Activated CD4-positive, alpha-beta T cell treated with anti-CD3 and anti-CD28 coated beads, Interleukin-2, amount 50 U/mL, for 4 hours (primary cell): Measurements from ENCODE around the gene SPECC1L.

Experiments used
- DNase-seq, 2 experiments: peaks; one replicate each; pipeline ENCODE4 v3.0.0-alpha.2; 2020

Gene SPECC1L

DNA sequence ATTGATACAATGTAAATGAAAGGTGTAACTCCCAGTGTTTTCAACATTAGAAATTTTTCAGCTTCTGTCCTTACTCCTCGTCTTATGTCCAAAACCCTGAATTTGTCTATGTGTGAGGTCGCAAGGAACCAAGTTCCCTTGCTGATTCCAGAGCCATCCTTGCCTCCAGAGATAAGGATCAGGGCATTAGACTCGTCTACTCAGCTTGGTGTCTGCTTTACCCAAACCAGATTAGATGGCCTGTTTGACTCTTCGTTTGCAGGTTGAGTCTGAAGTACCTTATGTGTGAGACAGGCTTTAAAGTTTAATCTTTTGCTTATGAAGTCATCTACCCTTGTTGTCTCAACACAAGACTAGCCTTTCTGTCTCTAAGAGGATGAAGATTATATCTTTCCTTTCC lies 55.6 kb downstream of the SPECC1L start:
- no peak for DNase-seq

DNA sequence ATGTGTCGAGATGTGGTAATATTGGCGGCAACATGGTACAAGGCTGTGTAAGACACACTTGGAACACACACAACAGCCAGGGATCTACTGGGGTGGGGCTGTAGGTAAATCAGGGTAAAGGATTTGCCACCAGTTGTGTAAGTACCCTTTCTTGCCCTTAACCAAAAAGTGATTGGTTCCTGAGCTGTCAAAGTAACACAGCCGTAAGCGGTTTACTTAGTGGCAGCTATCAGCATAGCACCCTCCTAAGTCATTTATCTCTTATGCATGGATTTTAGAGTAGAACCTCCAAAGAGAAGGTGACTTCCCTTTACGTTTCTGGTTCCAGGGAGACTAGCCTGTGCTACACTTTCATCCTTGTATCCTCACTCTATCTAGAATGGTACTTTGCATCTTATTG lies 57.2 kb downstream of the SPECC1L start:
- DNase-seq, result no peak

DNA sequence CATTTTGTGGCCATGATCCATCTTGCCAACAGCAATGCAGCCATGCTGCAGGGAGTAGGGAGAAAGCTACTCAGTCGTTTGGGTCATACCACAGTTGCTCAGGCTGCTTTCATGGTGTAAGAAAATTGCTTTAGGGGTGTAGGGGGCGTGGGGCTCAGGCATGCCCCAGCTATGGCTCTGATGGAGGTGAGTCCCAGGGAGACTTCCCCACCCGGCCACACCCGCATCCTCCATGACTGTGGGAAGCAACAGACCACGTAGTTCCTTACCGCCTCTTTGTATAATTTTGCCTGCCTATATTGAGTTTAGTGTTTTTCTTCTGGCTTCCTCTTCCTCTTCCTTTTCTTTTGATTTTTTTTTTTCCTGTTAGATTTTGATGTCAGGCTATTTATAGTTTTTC lies 58.8 kb downstream of the SPECC1L start:
- no peak for DNase-seq

DNA sequence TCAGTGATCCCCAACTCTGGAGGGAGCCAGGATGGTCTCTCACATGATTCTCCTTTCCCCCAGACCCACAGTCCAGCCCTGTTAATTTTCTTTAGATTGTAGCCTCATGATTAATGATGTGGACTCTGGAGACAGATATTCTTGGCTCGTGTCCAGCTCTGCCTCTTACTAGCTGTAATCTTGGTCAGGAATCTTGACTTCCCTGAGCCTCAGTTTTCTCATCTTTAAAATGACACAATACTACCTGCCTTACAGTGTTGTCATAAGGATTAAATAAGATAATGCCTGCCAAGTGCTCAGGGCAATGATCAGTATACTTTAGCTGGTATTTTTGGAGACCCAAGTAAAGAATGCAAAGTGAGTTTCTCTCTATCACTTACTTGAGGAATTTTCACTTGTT lies 60.0 kb downstream of the SPECC1L start:
- no peak for DNase-seq

DNA sequence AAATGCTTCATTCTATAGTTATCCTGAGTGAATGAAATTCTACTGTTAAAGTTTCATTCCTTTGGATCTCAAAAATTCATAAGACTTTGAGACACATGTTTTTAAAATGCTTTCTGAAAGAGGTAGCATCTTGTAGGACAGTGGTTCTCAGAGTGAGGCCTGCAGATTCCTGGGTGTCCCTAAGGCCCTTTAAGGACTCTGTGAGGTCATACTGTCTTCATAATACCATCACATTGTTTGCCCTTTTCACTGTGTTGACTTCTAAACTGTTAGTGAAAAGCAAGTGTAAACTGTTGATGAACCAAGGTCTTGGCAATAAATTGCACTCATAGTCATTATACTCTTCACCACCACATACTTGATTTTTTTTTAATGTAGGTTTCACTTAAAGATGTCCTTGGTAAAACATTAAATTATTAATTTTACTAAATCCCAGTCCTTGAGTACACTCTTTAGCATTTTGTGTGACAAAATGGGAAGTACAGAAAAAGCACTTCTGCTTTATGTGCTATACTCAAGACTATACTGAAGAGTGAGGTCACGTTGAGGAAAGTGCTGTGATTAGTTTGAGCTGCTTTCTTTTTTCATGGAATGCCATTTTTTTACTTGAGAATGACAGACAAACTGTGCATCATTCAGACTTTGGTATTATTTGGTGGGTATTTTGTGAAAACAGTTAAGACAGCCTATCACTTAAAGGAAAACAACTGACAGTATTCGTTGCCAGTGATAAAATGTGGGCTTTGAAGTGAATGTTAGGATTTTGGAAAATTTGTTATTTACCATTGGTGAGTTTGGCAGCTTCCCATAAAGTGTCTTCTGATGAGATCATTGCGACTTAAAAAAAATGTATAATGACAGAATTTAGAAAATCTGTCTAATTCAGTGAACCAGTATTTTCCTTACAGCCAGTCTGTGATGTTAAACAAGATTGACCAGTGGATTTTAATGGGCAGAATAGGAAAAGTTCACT lies 61.1 kb downstream of the SPECC1L start:
- no peak for DNase-seq

DNA sequence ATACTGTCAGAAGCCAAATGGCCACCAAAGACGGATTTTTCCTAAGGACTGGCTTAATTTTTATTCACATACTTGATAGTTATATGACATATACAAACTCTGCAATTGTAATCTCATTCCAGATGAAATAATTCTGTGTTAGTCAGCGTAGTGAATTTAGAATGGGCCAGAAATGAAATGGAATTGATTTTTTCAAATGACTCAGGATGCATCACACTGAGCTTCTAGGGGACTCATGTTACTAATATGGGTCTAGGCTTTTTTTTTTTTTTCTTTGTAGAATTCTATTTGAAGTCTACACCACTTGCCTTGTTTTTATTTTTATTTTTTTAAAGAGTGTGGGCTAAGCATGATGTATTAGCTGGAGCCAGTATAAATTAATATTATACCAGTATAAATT lies 62.7 kb downstream of the SPECC1L start:
- no peak for DNase-seq

DNA sequence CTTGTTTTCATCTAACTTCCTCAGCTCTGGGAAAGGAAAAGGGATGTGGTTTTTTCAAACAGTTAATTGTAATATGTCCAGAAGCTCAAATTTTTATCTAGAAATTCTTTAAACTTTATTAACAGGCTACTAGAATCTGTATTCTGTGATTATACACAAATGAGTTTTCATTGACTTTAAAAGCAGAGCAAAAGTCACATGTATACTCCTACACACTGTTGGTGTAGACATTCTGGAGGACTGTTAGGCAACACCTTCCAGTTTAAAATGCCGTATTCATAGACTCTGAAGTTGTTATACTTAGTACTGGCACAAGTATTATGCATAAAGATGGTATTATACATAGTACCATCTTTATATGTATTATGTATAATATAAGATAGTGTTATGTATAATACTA lies 64.9 kb downstream of the SPECC1L start:
- DNase-seq, result no peak

DNA sequence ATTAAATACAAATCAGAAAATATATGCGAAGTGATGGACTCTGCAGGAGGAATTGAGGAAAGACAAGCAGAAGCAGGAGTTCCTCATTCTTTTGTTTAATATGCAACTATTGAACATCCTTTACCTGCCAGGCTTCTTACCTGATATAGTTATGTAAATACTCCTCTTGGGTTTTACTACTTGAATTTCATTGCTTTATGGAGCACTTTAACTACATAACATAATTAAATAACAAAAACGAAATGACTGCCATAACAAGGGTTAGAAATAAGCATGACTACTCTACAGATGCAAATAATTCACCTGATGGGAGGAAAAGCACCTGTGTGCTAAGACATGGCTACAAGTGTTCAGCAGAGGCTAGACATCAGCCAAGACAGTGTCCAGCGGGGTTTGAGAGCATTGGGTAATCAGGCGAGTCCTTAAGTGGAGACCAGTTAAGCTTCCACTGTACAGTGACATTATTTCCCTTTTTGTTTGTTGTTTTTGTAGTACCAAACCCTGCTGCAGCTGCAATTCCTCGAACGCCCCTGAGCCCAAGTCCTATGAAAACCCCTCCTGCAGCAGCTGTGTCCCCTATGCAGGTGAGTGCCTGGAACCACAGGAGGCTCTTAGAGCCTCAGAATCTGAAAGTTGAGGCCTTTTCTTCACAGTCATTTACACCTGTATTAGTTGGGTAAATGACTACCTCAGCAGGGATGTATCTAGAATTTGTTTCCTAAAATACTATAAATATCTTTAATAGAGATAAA lies 67.4 kb downstream of the SPECC1L start:
- no peak for DNase-seq

DNA sequence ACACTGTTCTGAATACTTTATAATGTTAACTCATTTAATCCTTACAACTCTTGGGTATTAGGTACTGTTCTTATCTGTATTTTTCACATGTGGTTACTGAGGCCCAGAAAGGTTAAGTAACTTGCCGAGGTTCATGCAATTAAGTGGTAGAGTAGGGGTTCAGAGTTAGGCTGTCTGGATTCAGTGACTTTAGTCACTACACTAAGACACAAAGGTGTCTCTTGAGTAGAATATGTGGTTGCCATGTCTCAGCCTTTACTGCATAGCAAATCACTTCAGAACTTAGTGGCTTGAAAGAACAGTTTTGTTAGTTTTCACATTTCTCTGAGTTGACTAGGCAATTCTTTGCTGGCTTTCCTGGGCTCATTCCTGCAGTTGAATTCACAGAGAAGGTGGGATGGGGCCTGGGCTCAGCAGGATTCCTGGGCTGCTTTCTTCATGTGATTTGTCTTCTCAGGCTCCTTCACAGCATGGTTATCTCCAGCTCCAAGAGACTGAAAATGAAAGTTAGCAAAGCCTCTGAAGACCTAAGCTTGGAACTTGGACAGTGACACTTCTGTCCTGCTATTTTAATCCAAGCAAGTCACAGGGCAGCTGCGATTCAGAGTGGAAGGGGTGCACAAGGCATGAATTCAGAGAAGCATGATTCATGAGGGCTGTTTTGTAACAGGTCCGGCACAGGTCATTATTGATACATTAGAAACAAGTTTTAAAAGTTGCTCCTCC lies 68.3 kb downstream of the SPECC1L start:
- DNase-seq, result no peak

DNA sequence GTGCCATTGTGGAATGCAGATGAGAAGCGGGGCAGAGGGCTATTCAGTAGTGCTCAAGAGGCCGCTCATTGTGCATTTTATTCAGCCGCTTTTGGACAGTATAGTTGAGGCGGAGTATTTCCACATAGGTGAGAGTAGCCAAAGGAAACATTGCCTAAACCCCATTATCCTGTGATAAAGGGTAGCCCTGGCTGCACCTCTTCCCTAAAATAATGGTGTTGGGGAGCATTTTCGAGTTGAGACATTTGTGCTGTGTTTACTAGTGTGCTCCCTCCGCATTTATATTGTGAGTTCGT lies 68.8 kb downstream of the SPECC1L start:
- no peak for DNase-seq

DNA sequence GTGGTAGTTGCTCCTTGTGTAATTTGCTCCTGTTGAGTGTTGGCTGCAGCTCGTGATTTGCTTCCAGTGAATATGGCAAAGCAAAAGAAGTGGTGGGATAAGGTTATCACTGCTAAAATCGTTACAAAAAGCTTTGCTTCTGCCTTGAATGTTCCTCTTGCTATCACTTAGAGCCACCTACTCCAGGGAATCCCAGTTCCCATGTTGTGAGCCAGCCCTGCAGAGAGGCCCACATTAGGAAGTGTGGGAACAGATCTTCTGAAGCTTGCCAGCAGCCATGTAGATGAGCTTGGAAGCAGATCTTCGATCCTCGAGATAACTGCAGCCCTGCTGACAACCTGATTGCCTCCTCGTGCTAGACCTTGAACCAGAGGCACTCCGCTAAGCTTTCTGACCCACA lies 71.0 kb downstream of the SPECC1L start:
- no peak for DNase-seq

DNA sequence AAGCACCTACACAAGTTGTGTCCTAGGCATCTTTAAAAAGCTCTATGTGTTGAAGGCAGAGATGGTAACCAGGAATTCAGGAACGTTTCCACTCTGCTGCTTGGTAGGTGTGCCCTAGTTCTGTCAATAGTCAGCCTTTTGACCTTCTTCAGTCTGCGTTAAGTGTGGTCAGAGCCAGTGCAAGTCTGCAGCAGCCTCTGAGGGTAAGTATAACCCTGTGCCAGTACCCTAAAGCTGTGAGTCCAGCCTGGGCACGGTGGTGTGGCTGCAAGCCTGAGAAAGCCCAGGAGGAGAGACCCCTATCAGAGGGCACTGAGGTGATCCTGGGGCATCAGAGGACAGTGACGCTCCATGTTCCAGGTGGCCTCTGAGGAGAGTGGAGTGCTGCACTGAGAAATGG lies 80.0 kb downstream of the SPECC1L start:
- DNase-seq, result no peak

DNA sequence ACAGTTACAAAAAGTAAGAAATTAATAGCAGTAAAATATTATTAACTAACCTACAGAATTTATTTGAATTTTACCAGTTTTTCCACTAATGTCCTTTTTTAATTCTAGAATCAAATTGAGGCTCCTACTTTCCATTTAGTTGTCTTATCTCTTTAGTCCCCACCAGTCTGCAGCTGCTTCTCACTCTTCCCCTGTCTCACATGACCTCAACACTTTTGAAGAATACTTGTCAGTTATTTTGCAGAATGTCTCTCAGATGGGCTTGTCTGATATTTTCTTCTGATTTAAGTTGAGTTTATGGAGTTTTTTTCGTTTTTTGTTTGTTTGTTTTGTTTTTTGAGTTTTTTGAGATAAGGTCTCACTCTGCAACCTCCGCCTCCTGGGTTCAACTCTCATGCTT lies 82.5 kb downstream of the SPECC1L start:
- DNase-seq, result no peak

DNA sequence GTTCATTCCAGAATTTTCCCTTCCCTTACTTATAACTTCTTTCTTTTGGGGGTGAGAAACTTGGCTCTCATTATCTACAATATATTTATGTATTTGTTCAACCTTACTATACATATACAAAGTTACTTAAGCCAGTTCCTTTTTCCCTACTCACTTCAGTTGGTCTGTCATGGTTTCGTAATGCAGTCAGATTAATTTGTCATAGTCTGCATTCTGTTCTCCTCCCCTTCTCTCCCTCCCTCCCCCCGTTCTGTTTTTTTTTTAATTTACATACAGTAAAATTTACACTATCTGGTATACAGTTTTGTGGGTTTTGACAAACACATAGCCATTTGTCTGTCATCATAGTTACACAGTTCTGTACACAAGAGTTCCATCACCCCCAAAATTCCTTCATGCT lies 84.9 kb downstream of the SPECC1L start:
- no peak for DNase-seq

DNA sequence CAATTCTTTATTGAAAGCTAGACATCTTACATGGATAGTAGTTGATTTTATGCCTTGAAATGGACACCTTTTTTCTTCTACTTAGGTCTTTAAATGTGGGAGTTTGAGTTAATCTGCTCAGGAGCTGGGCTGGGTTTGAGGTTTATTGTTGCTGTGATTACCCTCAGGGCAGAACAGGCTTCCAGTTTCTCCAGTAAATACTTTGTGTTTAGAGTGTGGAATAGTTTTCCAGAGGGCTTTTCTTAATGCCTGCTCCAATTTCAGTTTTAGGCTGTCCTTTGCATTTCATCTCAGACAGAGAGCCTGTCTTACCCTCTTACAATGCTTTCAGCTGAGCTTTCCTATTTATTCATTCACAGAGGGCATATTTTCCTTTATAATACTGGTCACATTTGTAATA lies 86.9 kb downstream of the SPECC1L start:
- DNase-seq, result no peak

DNA sequence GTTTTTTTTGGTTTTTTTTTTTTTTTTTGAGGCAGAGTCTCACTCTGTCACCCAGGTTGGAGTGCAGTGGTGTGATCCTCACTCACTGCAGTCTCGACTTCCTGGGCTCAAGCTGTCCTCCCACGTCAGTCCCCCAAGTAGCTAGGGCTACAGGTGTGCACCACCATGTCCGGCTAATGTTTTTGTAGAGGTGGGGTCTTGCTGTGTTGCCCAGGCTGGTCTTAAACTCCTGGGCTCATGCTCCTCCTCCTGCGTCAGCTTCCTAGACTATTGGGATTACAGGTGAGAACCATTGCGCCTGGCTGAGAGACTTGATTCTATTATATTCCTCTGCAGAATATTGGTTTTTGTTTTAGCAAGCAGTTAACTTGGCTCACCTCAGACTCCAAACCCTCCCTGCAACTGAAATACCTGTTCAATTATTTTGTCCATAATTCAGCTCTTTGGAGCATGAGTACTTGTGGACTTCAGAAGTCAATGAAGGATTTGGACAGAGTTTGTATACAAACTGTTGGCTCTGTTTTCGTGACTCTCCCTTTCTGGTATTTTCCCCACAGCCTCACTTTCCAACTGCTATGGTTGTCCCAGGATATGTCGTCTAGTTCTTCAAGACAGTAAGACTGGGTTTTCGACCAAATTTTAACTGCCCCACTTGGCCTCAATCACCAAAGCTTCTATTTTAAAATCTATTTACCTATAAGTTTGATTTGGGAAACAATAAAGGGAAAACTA lies 87.6 kb downstream of the SPECC1L start:
- no peak for DNase-seq

DNA sequence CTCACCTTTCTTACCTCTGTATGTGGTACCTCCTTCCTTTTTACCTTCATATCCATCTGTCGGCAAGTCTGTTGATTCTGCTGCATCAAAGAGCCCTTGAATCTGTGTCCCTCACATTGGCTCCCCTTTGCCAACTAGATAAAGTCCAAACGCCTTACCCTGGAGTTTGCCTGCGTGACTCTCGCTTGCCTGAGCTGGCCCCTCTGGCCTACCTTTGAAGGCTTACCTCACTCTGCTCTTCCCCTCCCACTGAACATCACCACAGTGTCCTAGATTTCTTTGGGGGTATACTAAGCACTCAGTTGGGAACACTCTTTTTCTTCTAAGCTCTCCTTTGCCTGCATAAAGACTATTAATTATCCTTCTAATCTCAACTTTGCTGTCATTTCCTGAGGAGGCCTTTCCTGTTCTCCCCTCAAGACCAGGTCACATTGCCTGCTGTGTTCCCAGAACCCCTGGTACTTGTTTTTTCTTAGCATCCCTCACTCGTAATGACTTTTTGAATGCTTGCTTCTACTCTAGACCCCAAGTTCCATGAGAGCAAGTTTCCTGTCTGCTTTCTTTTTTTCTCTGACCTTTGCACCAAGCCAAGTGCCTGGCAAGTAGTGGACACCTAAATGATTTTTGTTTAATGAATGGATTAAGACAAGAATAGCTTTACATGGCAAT lies 89.0 kb downstream of the SPECC1L start:
- DNase-seq, result no peak

DNA sequence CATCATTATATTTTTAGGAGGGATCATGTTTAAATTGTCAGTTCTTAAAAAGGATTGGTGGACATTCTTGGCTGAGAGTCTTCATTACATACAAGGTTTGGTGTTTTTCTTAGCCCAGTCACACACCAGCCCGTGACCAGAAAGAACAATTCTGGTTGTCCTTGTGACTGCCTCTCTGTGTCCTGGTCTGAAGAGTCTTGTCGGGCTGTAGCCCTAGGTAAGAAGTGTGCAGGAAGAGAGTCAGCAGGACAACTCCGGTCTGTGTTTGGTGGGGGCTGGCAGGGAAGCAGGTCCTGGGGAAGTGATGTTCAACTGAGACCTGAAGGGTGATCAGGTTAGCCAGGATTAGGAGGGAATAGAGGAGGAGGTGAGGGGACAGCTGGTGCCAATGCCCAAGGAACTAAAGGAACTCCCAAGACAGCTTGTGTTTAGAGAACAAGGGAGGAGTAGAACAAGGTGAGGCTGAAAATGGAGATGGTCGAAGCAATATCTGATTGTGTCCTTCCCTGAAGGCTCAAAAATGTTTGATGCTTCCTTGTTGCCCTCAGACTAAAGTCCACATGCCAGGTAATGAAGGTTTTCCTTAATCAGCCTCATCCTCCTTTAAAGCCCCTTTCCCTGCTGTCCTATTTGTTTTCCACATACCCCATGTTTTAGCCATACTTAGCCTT lies 91.5 kb downstream of the SPECC1L start:
- DNase-seq, result no peak

DNA sequence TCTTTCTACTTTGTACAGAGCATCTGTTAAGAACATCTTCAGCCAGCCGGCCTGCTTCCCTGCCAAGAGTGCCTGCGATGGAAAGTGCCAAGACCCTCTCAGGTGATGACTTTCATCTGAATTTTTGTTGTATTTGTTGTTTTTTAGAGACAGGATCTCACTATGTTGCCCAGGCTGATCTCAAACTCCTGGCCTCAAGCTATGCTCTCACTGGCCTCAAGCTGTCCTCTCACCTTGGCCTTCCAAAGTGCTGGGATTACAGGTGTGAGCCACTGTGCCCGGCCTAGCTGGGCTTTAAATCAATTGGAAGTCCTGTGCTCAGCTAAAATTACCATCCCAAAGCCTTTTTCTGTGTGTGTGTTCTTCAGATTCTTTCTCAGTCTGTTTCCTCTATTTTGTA lies 92.6 kb downstream of the SPECC1L start:
- no peak for DNase-seq

DNA sequence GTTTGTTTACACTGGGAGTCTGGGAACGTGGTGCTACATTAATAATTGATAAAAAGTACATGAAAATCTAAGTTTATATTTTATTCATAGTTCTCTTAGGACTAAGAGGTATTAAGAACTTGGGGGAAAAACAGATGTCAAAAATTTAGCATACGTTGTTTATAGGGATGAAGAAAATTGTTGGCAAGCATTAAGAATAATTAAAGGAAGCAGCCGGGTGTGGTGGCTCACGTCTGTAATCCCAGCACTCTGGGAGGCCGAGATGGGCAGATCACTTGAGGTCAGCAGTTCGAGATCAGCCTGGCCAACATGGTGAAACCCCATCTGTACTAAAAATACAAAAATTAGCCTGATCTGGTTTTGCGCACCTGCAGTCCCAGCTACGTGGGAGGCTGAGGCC lies 96.1 kb downstream of the SPECC1L start:
- DNase-seq, result no peak

DNA sequence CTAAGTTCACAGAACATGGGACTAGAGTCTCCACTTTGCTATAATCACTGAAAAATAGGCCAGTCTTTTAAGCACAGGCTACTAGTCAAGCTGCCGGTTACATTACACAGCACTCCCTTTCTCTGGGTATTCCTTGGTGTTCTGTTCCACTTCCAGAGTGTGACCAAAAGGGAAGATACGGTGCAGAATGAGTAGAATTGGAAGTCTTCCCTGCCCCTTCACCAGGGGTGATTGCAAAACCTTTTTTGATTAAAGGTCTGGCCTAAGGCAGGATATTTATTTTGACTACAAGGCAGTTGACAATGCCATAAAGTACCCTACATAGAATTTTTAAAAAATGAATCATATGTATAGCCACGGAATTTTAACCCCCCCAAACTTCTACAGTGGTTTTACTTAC lies 97.2 kb downstream of the SPECC1L start:
- no peak for DNase-seq

DNA sequence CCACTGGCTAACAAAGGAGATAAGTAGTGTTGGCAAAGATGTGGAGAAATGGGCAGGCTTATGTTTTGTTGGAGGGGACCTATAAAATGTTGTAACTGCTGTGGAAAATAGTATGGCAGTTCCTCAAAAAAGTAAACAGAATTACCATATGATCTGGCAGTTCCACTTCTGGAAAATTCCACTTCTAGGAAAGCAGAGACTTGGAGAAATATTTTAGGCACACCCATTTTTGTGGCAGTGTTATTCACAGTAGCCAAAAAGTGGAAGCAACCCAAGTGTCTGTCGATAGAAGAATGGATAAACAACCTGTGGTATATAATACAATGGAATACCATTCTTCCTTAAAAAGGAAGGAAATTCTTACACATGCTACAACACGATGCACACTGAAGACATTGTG lies 99.8 kb downstream of the SPECC1L start:
- DNase-seq, result no peak
